GM21528 (cell line): ENCODE measurements around the gene TRIO.

ENCODE experiments used
- ATAC-seq: cut with Tn5 transposase; IDR thresholded peaks from one replicate; pipeline ENCODE4 v1.9.1; 2021; ENCODE audit warnings: mild to moderate bottlenecking, moderate library complexity; ENCODE audit not compliant: unreplicated experiment, low FRiP score

Gene TRIO

GRCh38 chr5:14277385-14278320 lies 134.5 kb downstream of the TRIO start:
- peak; percentile 59 for ATAC-seq

GRCh38 chr5:14280294-14280854 lies 137.2 kb downstream of the TRIO start:
- ATAC-seq: no peak

- peak; percentile 56 for ATAC-seq
Measured at GRCh38 chr5:14281746-14282181, 138.6 kb downstream of the TRIO start.

- no peak for ATAC-seq
Measured at GRCh38 chr5:14283139-14283538, 140.0 kb downstream of the TRIO start.

- no peak for ATAC-seq
Measured at GRCh38 chr5:14284392-14285148, 141.4 kb downstream of the TRIO start.

- no peak for ATAC-seq
Measured at GRCh38 chr5:14286007-14286406, 142.9 kb downstream of the TRIO start.

- ATAC-seq: peak; percentile 79
Measured at GRCh38 chr5:14286574-14287421, 143.7 kb downstream of the TRIO start.

GRCh38 chr5:14292766-14293658 lies 149.9 kb downstream of the TRIO start:
- ATAC-seq: no peak

GRCh38 chr5:14295610-14296009 lies 152.5 kb downstream of the TRIO start:
- no peak for ATAC-seq

- no peak for ATAC-seq
Measured at GRCh38 chr5:14296533-14297331, 153.6 kb downstream of the TRIO start.

GRCh38 chr5:14297697-14298096 lies 154.6 kb downstream of the TRIO start:
- no peak for ATAC-seq

GRCh38 chr5:14298126-14298847 lies 155.1 kb downstream of the TRIO start:
- no peak for ATAC-seq

- ATAC-seq: no peak
Measured at GRCh38 chr5:14299666-14300065, 156.5 kb downstream of the TRIO start.

GRCh38 chr5:14301186-14301585 lies 158.0 kb downstream of the TRIO start:
- no peak for ATAC-seq

GRCh38 chr5:14302330-14302729 lies 159.2 kb downstream of the TRIO start:
- no peak for ATAC-seq

GRCh38 chr5:14305045-14305444 lies 161.9 kb downstream of the TRIO start:
- ATAC-seq: no peak

- no peak for ATAC-seq
Measured at GRCh38 chr5:14306329-14306815, 163.2 kb downstream of the TRIO start.
